Stimulated activated CD8-positive, alpha-beta memory T cell treated with anti-CD3 and anti-CD28 coated beads, Interleukin-15, amount 100 ng/mL, for 1 hour (primary cell): ENCODE measurements around the gene RBM33.

ENCODE experiments used
- DNase-seq: peaks from one replicate; pipeline ENCODE4 v3.0.0-alpha.2; 2020; ENCODE audit warnings: low read depth

The RBM33 gene

DNA sequence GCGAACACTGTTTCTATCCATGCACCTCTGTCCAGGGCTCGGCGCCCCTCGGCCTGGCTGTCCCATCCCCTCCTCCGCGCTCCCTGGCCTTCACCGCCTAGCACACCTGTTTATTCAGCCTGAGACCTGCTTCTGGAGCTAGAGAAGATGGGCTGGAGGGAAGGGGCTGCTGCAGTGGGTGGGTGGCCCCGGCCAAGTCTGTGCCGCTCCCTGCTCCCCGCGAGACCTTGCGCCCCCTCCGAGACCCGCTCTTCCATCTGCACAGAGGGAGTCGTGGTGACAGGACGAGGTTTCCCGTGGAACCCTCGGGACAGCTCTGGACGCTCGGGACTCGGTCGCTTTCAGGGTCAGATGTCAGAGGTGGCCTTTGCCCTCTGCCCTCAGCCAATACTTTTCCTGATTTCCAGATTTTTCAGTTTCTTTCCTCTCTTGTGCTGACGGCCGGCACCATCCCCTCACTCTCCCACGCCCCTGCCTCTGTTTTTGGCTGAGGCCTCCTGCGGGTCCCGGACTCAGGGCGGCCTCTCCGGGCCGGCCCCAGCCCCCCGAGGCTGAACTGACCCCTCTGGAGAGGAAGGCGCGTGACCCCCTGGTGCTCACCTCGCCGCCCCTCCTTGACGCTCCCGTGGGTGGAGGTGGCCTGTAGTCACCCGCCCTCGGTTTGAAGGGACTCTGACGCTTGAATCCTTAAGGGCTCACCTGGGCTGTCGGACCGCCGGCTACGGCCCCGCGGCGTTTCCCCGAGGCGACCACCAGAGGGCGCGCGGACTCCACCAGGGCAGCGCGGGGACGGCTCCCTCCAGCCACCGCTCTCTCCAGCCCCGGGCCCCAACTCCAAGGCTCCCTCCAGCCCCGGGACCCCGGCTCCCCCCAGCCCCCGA lies 152.2 kb downstream of the RBM33 start:
- DNase-seq, result peak; percentile 37

DNA sequence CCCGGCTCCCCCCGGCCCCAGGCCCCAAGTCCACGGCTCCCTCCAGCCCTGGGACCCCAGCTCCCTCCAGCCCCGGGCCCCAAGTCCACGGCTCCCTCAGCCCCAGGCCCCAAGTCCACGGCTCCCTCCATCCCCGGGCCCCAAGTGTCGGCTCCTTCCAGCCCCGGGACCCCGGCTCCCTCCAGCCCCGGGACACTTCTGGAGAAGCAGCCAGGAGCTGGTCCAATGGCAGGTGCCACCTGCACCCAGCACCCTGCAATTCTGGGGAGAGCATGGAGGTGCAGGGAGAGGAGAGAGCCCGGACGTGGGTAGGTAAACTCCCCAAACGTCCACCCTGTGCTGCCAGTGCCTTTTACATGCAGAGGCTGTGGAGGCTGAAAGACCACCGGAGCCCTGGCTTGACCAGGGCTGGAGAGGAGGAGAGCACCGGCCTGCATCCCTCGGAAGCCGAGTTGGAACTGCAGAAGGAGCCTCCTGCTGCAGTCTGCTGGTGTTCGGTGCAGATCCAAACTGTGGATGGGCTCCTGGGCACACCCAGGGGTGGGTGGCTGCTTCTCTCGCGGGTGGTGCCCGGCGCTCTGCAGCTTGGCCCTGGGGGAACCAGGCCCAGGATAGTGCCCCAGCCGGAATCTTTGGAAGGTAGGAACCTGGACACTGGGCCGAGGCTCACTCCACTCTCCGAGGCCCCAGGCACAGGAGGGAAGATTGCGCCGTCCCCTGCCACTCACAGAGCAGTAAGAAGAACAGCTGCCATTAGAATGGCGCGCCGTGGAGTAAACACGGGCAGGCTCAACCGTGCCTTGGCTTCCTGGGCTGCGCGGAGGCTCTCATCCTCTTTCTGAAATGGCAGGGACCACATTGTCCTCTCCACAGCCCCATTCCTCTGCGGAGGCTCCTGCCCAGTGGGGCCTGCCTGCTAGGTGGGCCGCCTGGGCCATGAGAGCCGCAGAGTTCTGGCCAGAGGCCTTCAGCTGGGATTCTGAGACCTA lies 153.1 kb downstream of the RBM33 start:
- DNase-seq, result no peak

DNA sequence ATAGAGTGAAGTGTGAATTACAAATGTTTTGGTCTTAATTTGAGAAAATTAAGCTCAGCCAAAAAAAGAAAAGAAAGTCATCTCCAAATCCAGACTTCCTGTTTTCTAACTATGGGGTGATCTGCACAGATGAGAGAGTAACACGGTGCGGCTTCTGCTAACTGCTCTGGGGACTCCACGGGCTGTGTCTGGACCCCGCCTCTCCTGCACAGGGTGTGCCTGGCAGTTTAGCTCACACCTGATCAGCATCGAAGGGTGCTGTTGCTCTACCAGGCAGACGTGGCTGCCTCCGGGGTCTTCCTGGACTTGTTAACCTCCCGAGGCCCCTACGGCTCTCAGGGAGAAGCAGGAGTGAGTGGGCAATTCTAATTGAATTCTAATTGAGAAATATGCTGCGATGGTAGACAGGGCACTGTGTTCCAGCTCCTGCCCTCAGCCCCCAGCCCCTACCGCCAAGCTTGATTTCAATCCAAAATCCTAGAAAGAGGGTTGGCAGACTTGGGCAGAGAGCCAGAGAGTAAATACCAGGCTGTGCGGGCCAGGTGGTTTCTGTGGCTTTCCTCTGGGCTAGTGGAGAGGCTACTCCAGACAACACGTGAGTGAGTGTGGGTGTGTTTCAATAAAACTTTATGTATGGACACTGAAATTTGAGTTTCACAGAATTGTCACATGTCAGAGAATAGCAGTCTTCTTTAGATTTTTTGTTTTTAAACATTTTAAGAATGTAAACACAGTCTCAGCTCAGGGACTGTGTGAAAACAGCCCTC lies 154.4 kb downstream of the RBM33 start:
- DNase-seq, result no peak

DNA sequence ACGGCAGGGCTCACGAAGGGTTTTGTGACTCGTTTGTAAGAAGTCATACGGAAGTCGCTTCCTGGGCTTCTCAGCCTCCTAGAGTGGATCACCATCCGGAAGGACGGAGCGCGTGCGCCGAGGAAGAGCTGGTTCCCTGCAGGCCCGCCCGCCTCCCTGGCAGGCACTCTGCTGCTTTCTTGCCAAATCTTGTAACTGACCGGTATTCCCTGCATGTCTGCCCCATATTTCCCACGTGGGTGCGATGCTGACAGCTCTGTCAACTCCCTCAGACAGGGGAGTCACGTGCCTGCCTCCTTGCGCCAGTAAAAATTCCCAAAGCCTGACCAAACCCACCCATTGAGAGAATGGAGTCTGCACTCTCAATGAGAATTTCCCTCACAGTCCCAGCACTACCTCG lies 155.1 kb downstream of the RBM33 start:
- DNase-seq, result no peak

DNA sequence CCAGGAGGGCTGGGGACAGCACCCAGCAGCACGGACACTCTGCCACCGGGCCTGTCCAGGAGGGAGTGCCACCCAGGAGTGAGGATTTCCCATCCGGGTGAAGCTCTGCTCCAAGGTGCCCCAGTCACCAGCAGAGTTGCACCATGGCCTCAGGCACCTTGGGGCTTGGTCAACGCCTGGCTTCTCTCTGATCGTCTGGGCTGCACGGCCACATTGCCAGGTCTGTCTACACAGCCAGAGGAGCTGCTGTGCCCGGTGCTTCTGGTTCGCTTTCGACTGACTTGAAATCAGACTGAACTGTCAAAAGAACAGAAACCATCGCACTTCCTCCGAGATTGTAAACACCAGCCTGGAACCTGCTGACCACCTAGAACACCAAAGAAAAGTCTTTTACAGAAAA lies 155.8 kb downstream of the RBM33 start:
- no peak for DNase-seq

DNA sequence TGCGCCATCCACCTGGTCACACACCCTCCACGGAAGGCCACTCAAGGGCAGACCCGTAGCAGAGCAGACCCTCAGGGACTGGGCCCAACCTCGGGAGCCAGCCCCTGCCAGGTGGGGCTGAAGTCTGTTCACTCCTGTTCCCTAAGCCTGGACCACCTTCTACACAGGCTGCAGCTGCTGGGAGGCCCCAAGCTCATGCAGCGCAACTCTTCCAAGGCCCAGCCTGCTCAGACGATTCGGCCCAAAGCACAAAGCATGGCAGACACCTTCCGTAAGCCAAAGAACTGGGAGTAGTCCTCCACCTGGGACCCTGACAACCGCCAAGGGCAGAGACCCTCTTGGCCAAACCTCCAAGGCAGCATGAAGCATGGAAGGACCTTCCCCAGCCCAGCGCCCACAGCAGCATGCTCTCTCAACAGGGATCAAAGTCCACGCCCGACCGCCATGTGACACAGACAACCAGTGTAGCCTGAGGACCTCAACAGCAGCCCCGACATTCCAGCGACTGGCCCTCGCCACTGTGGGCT lies 156.3 kb downstream of the RBM33 start:
- DNase-seq, result no peak

DNA sequence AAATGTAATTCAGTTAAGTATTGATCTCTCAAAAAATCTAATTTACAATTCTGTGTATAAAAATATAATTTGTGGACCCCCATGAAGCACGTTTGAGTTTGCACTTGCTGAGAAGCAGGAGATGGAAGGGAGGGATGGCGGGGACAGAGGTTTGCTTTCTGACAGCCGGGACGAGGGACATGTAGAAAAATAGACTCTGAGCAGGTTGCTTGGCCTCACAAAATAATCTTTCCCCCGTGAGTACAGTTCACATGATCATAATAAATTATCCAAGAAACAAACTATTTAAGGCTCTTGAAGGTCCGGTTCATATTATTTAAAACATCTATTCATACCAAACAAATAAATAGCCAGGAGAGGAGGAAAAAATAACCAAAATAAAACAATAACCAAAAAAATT lies 157.8 kb downstream of the RBM33 start:
- no peak for DNase-seq

DNA sequence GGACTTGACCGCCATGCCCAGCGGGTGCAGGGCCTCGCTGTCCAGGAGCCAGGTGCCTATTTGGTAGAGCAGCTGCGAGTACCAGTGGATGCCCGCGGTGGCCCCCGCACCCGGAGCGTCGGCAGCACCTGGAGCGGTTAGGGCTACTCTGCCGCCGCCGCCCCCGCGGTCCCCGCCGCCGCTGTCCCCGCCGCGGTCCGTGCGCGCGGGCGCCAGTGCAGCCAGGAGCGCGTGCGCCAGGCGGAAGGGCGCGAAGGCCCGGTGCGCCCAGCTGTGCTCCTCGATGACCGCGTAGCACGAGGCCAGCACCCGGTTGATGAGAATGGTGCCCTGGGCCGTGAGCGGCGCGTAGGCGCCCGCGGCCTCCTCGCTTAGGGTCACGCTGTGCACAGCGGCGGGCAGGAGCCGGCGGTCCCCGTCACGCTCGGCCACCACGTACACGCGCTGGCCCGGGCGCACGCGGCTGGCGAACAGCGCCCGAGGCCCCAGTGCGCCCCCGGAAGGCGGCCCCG lies 158.5 kb downstream of the RBM33 start:
- no peak for DNase-seq

DNA sequence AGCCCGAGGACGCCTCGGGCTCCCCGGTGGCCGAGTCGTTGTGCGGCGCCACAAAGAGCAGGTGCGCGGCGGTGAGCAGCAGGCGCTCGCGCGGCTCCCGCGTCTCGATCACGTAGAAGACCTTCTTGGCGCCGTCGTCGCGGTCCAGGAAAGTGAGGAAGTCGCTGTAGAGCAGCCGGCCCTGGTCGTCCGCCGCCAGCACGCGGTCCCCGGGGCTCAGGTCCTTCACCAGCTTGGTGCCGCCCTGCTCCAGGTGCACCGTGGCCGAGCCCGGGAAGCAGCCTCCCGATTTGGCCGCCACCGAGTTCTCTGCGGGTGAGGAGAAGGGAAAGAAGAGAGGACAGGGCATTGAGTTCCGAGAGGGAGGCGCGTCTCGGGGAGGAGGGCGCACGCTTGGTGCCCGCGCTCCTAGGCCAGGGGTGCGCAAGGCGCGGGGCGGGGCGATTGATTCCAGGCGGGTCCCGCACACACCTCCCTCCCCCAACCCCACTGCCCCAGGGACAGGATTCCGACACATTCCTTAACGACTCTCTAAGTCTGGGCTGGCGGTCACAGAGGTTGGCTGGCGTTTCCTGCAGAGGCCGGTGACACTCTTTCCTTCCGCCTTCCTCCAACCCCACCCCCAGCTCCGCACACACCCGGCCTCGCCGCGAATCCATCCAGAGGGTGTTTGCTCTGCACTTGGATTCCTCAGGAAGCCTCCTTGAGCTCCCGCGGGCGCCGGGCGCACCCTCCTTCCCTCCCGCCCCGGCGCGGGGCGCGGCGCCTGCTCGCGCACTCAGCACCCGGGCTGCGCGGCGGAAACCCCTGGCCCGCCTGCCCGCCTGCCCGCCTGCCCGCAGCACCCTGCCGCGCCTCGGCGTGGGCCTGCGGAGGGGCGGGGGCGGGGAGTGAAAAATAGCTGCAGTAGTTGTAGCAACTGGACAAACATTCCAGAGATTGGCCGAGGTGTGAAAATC lies 159.2 kb downstream of the RBM33 start:
- no peak for DNase-seq

DNA sequence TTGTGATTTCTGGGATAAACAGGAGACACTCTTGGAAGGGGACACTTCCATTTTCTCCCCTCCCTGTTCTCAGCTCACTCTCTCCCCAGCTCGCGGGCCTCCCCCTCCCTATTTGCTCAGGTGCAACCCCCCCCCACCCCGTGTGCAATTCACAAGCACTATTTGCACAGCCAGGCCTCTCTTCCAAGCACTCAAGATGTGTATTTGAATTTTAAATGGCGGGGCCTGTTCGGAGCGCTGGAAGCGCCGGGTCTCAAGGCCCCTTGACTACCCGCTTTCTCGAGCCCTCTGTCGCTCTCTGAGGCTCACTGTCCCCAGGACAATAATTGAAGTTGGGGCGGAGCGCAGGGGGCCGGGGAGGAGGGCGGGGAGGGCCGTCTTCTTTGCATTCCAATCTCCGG lies 160.0 kb downstream of the RBM33 start:
- DNase-seq, result no peak

DNA sequence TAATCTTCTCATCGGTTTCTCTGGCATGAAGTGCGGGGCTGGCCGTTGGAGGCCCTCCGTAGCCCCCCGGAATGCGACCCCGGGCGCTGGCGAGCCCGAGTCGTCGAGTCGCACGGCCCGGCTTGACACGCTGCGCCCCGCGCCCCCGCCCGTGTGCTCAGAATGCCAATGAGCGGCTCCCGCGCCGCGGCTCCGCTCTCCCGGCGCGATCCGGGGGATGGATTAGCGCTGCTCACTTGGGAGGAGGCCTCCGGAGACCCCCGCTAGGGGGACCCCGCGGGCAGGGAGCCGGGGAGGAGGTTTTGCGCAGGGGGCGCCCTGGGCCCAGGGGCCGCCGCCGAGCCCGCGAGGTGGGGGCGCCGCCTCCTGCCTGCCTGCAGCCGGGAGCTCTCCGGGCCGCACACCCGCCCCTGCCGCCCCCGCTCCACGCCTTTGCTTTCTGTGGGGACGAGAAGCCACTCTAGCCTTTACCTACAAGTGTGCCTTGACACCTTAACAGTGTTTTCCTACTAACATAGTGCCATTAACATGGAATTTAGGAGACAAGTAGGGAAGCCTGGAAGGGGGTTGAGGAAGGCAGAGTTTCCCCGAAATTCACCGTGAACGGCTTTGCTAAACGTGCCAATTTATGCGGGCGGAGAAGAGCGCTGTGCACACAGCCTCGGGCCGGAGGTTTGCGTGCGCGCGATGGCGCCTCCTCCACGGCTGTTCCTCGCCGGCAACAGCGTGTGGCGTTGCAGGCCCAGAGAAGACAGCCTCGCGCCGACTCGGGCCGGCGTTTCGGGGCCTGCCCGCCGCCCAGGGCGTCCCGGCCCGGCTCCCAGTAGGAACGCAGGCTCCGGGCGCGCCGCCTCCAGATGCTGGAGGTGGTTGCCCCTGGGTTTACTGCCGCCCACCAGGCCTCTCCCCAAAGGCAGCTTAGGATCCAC lies 160.7 kb downstream of the RBM33 start:
- DNase-seq, result peak; percentile 4

DNA sequence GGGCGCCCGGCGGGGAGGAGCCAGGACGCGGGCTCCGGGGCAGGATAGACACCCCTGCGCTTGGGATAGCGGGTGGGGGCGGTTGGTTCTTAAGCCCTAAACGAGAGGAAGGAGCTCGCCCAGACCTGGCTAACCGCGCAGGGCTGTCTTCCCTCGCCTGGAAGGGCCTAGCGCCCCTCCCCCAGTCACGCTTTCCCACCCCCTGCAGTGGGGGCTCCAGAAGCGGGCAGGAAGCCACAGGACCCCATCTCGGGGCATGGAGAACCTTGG lies 161.3 kb downstream of the RBM33 start:
- no peak for DNase-seq

DNA sequence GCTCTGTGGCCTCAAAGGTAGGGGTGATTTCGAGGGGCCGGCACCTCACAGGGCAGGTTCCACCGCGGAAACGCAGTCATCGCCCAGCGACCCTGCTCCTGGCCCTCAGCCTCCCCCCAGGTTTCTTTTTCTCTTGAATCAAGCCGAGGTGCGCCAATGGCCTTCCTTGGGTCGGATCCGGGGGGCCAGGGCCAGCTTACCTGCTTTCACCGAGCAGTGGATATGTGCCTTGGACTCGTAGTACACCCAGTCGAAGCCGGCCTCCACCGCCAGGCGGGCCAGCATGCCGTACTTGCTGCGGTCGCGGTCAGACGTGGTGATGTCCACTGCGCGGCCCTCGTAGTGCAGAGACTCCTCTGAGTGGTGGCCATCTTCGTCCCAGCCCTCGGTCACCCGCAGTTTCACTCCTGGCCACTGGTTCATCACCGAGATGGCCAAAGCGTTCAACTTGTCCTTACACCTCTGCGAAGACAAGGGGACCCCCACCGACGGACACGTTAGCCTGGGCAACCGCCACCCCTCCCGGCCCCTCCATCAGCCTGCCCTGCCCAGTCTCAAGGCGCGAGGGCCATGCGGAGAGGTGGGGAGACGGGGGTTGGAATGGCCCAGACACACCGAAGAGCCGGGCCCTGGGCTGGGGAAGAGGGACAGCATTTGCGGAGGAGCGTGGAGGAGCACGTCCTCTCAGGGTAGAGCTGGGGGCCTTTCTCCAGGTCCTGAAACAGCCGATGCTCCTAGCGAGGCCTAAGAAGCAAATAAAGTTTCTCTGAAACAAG lies 161.8 kb downstream of the RBM33 start:
- no peak for DNase-seq

DNA sequence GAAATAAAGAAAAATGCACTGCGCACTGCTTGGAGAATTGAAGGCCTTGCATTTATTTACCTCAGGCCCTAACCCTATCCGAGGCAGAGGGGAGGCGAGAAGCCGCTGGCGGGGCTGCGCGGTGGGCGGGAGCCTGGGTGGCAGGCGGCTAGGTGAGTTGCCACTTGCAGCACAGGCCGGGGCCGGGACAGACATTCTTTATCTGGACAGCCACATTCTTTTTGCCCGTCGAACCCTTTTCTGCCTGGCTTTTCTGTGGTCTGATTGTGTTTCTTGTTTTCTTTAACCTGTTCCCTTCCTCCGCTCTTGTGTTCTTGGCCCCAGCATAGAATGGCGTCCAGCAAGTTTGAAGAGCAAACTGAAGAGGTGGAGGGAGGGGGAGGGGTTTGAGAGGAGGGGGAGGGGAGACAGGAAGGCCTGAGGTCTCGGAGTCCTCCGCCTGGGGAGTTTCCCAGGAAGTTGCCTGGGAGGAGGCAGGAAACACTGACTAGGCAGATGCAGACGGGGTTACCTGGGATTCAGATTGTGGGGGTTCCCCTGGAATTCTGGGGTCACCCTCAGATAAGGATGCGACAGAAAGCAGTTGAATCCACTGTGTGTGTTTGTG lies 162.7 kb downstream of the RBM33 start:
- DNase-seq, result no peak

DNA sequence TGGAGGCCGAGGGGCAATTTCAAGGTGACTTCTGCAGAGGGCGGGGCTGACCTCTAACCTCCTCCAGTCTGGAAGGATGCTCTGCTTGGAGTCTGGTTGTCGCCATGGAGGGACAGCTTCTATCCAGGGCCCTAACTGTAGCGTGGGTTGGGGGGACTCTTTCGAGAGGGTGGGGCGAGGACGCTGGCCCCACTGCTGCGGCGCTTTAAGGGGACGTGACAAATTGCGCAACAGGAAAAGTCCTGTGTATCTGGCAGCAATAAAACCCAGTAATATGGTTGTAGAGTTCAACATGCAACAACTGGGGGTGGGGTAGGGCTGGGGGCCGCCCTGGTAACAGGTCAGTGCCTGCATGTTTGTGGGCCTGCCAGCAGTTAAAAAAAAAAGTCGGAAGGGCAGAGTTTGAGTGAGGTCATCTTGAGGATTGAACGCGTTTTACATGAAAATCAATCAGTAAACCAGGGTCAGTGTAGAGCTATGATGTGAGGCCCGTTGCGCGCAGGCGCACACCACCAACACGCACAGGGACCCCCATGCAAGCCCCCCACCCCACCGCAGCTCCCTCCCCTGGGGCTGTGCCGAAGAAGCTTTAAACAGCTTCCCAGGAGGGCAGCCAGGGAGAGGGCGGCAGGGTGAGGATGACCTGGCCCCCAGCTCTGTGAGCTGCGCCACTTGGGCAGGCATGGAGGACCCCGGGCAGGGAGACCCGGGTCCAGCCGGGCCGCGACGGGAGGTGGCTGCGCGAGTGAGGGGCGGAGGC lies 163.5 kb downstream of the RBM33 start:
- DNase-seq, result no peak

DNA sequence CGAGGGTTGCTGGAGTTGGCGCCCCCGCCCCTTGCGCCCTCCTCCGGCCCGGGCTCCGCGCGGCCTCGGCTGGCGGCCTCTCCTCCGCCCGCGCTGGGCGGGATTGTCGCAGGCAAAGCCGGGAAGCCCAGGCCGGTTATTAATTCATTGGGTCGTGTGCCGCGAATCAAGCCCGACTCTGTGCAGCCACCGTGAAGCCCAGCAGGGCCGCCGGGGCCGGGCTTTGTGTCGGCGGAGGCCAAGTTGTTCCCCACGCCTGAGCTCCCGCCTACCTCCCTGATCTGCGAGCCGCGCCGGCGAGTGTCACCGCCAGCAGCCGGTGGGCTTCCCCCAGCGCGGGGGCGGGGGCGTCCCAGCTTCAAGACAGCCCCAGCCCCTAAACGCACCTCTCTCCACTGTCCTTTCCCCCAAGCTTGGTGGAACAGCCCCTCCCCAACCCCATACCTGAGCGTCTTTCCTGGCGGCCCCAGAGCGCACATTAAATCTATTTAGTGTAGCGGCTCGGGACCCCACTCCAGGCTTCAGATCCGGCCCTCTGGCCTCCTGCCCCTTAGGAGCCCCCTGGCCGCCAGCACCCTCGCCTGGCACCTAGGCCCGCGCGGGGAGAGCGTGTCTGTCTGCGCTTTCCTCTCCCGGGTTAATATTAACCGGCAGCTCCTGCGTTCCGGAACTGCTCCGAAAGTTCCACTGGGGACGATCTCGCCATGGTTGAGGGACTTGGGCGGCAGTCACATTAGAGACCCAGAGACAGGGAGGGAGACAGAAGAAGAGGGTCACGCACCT lies 164.3 kb downstream of the RBM33 start:
- no peak for DNase-seq
